Stomach (tissue), 4 donors: Measurements from ENCODE around the gene KPNA4.

ENCODE experiments used
- CTCF ChIP-seq, 7 experiments: fragments of 450-650 bp in 4 of 7; fragments of 200-600 bp in 3 of 7; sonication (generic) in 3 of 7; IDR thresholded peaks; one replicate each; pipeline ENCODE4 v1.5.1; 2016 to 2019; ENCODE audit warnings: antibody characterized with exemption in 7 of 7, control low read depth in 2 of 7, mild to moderate bottlenecking in 1 of 7
- POLR2A ChIP-seq, 4 donors: fragments of 450-650 bp; IDR thresholded peaks; one replicate each; pipeline ENCODE4 v1.6.1; 2016; ENCODE audit warnings: antibody characterized with exemption in 4 of 4, control low read depth in 2 of 4, mild to moderate bottlenecking in 1 of 4, moderate library complexity in 1 of 4
- POLR2AphosphoS5 ChIP-seq, 3 donors: sonication (generic); formaldehyde crosslinking; IDR thresholded peaks; one replicate each; pipeline ENCODE4 v1.6.1; 2016; ENCODE audit warnings: antibody characterized with exemption in 3 of 3

- TF ChIP-seq CTCF (IDR thresholded peaks at IDR 0.05) (no peak), POLR2A (IDR thresholded peaks at IDR 0.05) (no peak), POLR2AphosphoS5 (IDR thresholded peaks at IDR 0.05) (no peak)
These were observed 9.3 kb upstream of the KPNA4 start for GRCh38 chr3:160574636-160575035.
